T-helper 22 cell (primary cell): Measurements from ENCODE around the gene EPB41L4A.
"Not testable (repeated sequence)": the region's sequence is repeated elsewhere in the genome, so short reads cannot be mapped to it uniquely, and the experiment has no call there.

Experiments used
- DNase-seq: peaks from one replicate; pipeline ENCODE4 v3.0.0-alpha.2; 2020; ENCODE audit warnings: low read depth

Gene EPB41L4A

GRCh38 chr5:112419164-112419985 lies at the start of gene EPB41L4A:
Gene EPB41L4A, minus strand, starts transcription at chr5:112419277. Its CDS starts 238 bp downstream, at chr5:112419039.
- DNase-seq, result no peak

- DNase-seq, result no peak
Observed at GRCh38 chr5:112467485-112467884, 48.4 kb upstream of the EPB41L4A start.

- not testable (repeated sequence) for DNase-seq
Observed at GRCh38 chr5:112466261-112466660, 47.2 kb upstream of the EPB41L4A start.

- DNase-seq, result not testable (repeated sequence)
Observed at GRCh38 chr5:112447187-112447760, 28.2 kb upstream of the EPB41L4A start.

GRCh38 chr5:112445626-112446350 lies 26.7 kb upstream of the EPB41L4A start:
- DNase-seq, result no peak

- DNase-seq, result not testable (repeated sequence)
Observed at GRCh38 chr5:112443932-112444331, 24.9 kb upstream of the EPB41L4A start.

GRCh38 chr5:112440031-112440430 lies 21.0 kb upstream of the EPB41L4A start:
- DNase-seq, result no peak

GRCh38 chr5:112436144-112436543 lies 17.1 kb upstream of the EPB41L4A start:
- no peak for DNase-seq

- no peak for DNase-seq
Observed at GRCh38 chr5:112434641-112435040, 15.6 kb upstream of the EPB41L4A start.

- DNase-seq, result not testable (repeated sequence)
Observed at GRCh38 chr5:112426202-112426601, 7.1 kb upstream of the EPB41L4A start.

- no peak for DNase-seq
Observed at GRCh38 chr5:112419986-112420864, 1.1 kb upstream of the EPB41L4A start.

GRCh38 chr5:112418659-112419163 lies 366 bp downstream of the EPB41L4A start:
- no peak for DNase-seq

- no peak for DNase-seq
Observed at GRCh38 chr5:112417931-112418658, 982 bp downstream of the EPB41L4A start.

GRCh38 chr5:112415552-112415951 lies 3.5 kb downstream of the EPB41L4A start:
- no peak for DNase-seq

GRCh38 chr5:112413611-112414010 lies 5.5 kb downstream of the EPB41L4A start:
- DNase-seq, result no peak

- DNase-seq, result no peak
Observed at GRCh38 chr5:112412346-112412745, 6.7 kb downstream of the EPB41L4A start.

GRCh38 chr5:112411903-112412302 lies 7.2 kb downstream of the EPB41L4A start:
- DNase-seq, result no peak

- DNase-seq, result no peak
Observed at GRCh38 chr5:112407666-112408065, 11.4 kb downstream of the EPB41L4A start.

GRCh38 chr5:112407240-112407639 lies 11.8 kb downstream of the EPB41L4A start:
- DNase-seq, result no peak

GRCh38 chr5:112403069-112403468 lies 16.0 kb downstream of the EPB41L4A start:
- no peak for DNase-seq

- no peak for DNase-seq
Observed at GRCh38 chr5:112401924-112402323, 17.2 kb downstream of the EPB41L4A start.
